ENCODE results near the gene CRYBG1. TPM values are rescaled to one million over a fixed set of nuclear protein-coding genes. Genes with fewer than 3 reads are reported as not detected.

The CRYBG1 gene, protein sequence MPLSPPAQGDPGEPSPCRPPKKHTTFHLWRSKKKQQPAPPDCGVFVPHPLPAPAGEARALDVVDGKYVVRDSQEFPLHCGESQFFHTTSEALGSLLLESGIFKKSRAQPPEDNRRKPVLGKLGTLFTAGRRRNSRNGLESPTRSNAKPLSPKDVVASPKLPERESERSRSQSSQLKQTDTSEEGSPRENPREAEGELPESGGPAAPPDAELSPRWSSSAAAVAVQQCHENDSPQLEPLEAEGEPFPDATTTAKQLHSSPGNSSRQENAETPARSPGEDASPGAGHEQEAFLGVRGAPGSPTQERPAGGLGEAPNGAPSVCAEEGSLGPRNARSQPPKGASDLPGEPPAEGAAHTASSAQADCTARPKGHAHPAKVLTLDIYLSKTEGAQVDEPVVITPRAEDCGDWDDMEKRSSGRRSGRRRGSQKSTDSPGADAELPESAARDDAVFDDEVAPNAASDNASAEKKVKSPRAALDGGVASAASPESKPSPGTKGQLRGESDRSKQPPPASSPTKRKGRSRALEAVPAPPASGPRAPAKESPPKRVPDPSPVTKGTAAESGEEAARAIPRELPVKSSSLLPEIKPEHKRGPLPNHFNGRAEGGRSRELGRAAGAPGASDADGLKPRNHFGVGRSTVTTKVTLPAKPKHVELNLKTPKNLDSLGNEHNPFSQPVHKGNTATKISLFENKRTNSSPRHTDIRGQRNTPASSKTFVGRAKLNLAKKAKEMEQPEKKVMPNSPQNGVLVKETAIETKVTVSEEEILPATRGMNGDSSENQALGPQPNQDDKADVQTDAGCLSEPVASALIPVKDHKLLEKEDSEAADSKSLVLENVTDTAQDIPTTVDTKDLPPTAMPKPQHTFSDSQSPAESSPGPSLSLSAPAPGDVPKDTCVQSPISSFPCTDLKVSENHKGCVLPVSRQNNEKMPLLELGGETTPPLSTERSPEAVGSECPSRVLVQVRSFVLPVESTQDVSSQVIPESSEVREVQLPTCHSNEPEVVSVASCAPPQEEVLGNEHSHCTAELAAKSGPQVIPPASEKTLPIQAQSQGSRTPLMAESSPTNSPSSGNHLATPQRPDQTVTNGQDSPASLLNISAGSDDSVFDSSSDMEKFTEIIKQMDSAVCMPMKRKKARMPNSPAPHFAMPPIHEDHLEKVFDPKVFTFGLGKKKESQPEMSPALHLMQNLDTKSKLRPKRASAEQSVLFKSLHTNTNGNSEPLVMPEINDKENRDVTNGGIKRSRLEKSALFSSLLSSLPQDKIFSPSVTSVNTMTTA (N-terminal part only)
- total RNA-seq, result 27.9 TPM
- long read RNA-seq, full-length matches to known transcripts, result 2 of 32 reads
- long read RNA-seq, partial matches to known transcripts, result 22 of 32 reads
- long read RNA-seq, other reads (novel, unspliced or antisense), result 8 of 32 reads

DNA sequence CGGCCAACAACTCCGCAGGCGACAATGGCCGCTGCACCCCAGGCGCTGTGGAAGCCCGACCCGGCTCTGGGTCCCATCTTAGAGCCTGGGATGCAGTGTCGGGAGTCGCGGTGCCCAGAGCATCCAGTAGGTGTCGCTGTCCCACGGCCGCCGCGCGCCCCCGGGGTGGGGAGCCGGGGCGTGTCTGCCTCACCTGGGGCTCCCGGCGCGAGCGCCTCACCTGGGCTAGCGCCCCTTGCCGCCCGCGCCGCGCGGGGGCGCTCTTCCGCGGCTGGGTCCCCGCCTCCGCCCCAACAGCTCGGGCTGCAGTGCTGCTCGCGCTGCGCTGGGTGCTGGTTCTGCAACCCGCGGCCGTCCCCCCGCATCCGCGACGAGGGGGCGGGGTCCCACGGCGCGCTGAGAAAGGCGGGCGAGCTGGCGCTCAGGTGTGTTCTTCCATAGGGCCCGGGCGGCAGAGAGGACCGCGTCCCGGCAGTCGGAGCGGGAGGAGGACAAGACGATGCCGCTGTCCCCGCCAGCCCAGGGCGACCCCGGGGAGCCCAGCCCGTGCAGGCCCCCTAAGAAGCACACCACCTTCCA is at the start of gene CRYBG1:
Gene CRYBG1 (plus strand): TSS at position 308 of the 579 bp plus-strand sequence. CDS start 192 bp downstream, at position 500.
- TF ChIP-seq, protein P1, sequence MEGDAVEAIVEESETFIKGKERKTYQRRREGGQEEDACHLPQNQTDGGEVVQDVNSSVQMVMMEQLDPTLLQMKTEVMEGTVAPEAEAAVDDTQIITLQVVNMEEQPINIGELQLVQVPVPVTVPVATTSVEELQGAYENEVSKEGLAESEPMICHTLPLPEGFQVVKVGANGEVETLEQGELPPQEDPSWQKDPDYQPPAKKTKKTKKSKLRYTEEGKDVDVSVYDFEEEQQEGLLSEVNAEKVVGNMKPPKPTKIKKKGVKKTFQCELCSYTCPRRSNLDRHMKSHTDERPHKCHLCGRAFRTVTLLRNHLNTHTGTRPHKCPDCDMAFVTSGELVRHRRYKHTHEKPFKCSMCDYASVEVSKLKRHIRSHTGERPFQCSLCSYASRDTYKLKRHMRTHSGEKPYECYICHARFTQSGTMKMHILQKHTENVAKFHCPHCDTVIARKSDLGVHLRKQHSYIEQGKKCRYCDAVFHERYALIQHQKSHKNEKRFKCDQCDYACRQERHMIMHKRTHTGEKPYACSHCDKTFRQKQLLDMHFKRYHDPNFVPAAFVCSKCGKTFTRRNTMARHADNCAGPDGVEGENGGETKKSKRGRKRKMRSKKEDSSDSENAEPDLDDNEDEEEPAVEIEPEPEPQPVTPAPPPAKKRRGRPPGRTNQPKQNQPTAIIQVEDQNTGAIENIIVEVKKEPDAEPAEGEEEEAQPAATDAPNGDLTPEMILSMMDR (IDR thresholded peaks at IDR 0.05), result peak; percentile 90
- peak within 1 kb of the TSS; percentile 62 for H3K4me3 ChIP-seq
- peaks cover 36% of the 10 kb centered on the region for H3K27me3 ChIP-seq (ENCODE audit: low read depth)
- H3K36me3 ChIP-seq, result no peaks in the 10 kb centered on the region
- intact Hi-C loops (cut with DNase I), result no loop called here
- H3K27ac ChIP-seq, result no peak within 1 kb of the TSS
- ATAC-seq (peak; percentile 96 to 99), DNase-seq (peak; percentile 78)
- peaks cover 15% of the 10 kb centered on the region for H3K4me1 ChIP-seq
- H3K9me3 ChIP-seq, result no peaks in the 10 kb centered on the region

DNA sequence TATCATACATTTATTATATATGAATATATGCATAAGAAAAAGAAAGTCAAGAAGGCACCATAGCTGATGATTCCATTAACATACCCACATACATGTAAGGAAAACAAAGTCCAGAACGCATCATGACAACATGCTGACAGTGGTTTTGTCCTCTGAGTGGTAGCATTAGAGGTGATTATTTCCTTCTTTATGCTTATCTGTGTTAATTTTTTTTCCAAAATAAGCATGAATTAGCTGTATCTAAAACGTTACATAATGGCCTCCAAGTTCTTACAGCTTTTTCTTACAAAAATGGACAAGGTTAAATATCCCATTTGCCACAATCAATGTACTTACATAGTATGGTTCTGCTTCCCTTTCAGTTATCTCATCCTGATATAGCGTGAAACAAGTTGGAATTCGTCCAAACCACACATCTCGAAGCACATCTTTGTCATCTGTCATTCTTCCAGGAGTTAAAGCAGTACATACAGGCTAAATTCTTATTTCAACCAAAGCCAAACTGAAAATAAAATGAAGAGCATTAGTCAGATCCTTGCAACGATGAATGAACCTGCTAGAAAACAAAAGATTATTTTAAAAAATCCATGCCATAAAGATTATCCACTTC is 44.6 kb upstream of the CRYBG1 start:
- TF ChIP-seq, protein P1 (IDR thresholded peaks at IDR 0.05), result no peak
- no peak for ATAC-seq
- DNase-seq, result no peak
- Histone ChIP-seq H3K36me3 (peaks cover 25% of the 10 kb centered on the region), H3K4me1 (peaks cover 16% of the 10 kb centered on the region), H3K4me3 (no peak overlapping the region), H3K27me3 (ENCODE audit: low read depth) (no peaks in the 10 kb centered on the region), H3K27ac (no peak overlapping the region), H3K9me3 (no peaks in the 10 kb centered on the region)
- intact Hi-C loops (cut with DNase I), result no loop called here

DNA sequence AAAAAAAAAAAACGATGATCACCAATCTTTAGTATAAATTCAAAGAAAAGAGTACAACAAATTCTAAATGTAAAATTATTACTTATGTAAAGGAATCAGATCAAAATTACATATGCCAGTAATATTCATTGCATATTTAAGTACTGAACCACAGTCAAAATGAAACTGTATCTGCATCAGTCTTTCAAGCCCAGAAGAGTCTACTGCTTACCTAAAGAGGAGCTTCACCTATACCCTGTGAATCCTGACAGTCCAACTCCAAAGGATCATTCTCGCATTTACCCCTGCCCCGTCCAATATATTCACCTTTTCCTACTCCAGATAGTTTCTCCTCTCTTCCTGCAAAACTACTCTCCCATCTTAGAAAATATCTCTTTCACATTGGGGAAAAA is 44.1 kb upstream of the CRYBG1 start:
- Histone ChIP-seq H3K27ac (no peak overlapping the region), H3K4me1 (peaks cover 16% of the 10 kb centered on the region), H3K27me3 (ENCODE audit: low read depth) (no peaks in the 10 kb centered on the region), H3K9me3 (no peaks in the 10 kb centered on the region), H3K36me3 (peaks cover 25% of the 10 kb centered on the region), H3K4me3 (no peak overlapping the region)
- no peak for ATAC-seq
- TF ChIP-seq, protein P1 (IDR thresholded peaks at IDR 0.05), result no peak
- no peak for DNase-seq
- intact Hi-C loops (cut with DNase I), result no loop called here

DNA sequence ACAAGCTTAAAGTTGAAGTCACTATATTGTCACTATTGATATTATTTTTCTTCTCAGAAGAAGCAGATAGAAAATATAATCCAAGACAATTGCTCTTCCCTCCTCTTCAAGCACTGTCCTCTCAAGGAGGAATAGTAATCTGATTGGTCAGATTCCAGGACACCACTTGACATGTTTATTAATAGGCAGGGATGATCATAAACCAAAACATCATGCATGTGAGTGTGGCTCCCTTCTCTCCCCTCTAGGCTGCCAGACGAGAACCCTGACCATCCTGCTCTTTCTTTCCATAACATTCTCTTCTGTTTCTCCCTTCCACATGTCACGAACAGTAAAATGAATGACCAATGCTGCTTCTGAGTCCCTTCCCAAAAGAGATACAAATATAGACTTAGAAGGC is 42.5 kb upstream of the CRYBG1 start:
- no peaks in the 10 kb centered on the region for H3K9me3 ChIP-seq
- peaks cover 21% of the 10 kb centered on the region for H3K4me1 ChIP-seq
- TF ChIP-seq, protein P1 (IDR thresholded peaks at IDR 0.05), result no peak
- no peak for DNase-seq
- H3K27ac ChIP-seq, result no peak overlapping the region
- intact Hi-C loops (cut with DNase I), result no loop called here
- no peak for ATAC-seq
- H3K27me3 ChIP-seq (ENCODE audit: low read depth), result no peaks in the 10 kb centered on the region
- peaks cover 25% of the 10 kb centered on the region for H3K36me3 ChIP-seq
- H3K4me3 ChIP-seq, result no peak overlapping the region

Data from lower lobe of right lung (tissue), 2 donors.